Measurements from ENCODE around the gene LRMDA.

The LRMDA gene

GRCh38 chr10:76404531-76404930 is 973.1 kb downstream of the LRMDA start (continued):
- TF ChIP-seq BCL6B (tag by site-specific recombination; IDR thresholded peaks at IDR 0.05) (no peak), ZNF24 (tag by site-specific recombination; IDR thresholded peaks at IDR 0.05) (no peak), ZBTB26 (tag by site-specific recombination; optimal IDR thresholded peaks at IDR 0.05) (no peak), ZNF768 (tag by site-specific recombination; IDR thresholded peaks at IDR 0.05) (no peak), ZNF341 (tag by site-specific recombination; IDR thresholded peaks at IDR 0.05; ENCODE audit: low read depth) (no peak), ZNF311 (tag by site-specific recombination; IDR thresholded peaks at IDR 0.05; ENCODE audit: borderline replicate concordance) (no peak), ZNF544 (tag by site-specific recombination; IDR thresholded peaks at IDR 0.05) (no peak)

GRCh38 chr10:76405922-76406321 is 974.5 kb downstream of the LRMDA start:
- TF ChIP-seq ZNF433 (tag by site-specific recombination; IDR thresholded peaks at IDR 0.05; ENCODE audit: low read depth) (no peak), ZSCAN4 (tag by site-specific recombination; IDR thresholded peaks at IDR 0.05) (no peak), ZSCAN16 (tag by site-specific recombination; IDR thresholded peaks at IDR 0.05) (no peak), ZIC2 (tag by site-specific recombination; IDR thresholded peaks at IDR 0.05) (no peak), ZNF19 (tag by site-specific recombination; IDR thresholded peaks at IDR 0.05; ENCODE audit: low read depth) (no peak), ZNF169 (tag by site-specific recombination; IDR thresholded peaks at IDR 0.05) (no peak), HOXD13 (CRISPR knock-in tag; IDR thresholded peaks at IDR 0.05; ENCODE audit: borderline replicate concordance) (no peak), ZNF544 (tag by site-specific recombination; IDR thresholded peaks at IDR 0.05) (no peak), ZNF792 (tag by site-specific recombination; IDR thresholded peaks at IDR 0.05) (no peak), GLI4 (tag by site-specific recombination; IDR thresholded peaks at IDR 0.05) (no peak), ZNF391 (tag by site-specific recombination; IDR thresholded peaks at IDR 0.05; ENCODE audit: borderline replicate concordance, low read depth) (no peak), ZNF585B (tag by site-specific recombination; IDR thresholded peaks at IDR 0.05) (no peak), ZNF398 (tag by site-specific recombination; IDR thresholded peaks at IDR 0.05) (no peak)
- Histone ChIP-seq H3K36me3 (ENCODE audit: control insufficient read depth in 2 of 2, insufficient read depth in 1 of 2, low read length in 2 of 2) (no peaks in the 10 kb centered on the region), H3K4me1 (ENCODE audit: control insufficient read depth, insufficient read depth, low read length) (no peaks in the 10 kb centered on the region), H3K9me3 (ENCODE audit: control insufficient read depth, insufficient read depth, low read depth, low read length) (no peaks in the 10 kb centered on the region), H3K4me3 (ENCODE audit: low read depth, low read length) (no peak overlapping the region), H3K27ac (ENCODE audit: extremely low read depth, low read depth, low read length) (no peak overlapping the region)
- CTCF ChIA-PET, result no interaction called here
- POLR2A ChIA-PET, result no interaction called here

- no peaks in the 10 kb centered on the region for H3K9me3 ChIP-seq (ENCODE audit: control insufficient read depth, insufficient read depth, low read depth, low read length)
- H3K27ac ChIP-seq (ENCODE audit: extremely low read depth, low read depth, low read length), result no peak overlapping the region
- CTCF ChIA-PET, result no interaction called here
- TF ChIP-seq ZNF776 (tag by site-specific recombination; IDR thresholded peaks at IDR 0.05; ENCODE audit: borderline replicate concordance), result no peak
- TF ChIP-seq ZNF624 (tag by site-specific recombination; IDR thresholded peaks at IDR 0.05), result no peak
- TF ChIP-seq KLF1 (tag by site-specific recombination; IDR thresholded peaks at IDR 0.05), result no peak
- TF ChIP-seq TRIM28 (IDR thresholded peaks at IDR 0.05; ENCODE audit: borderline replicate concordance, low read length), result no peak
- no peak for TF ChIP-seq FEZF1 (tag by site-specific recombination; IDR thresholded peaks at IDR 0.05)
- TF ChIP-seq ZNF623 (tag by site-specific recombination; IDR thresholded peaks at IDR 0.05), result no peak
- no peak for TF ChIP-seq PRDM1 (tag by site-specific recombination; IDR thresholded peaks at IDR 0.05)
- no peak for TF ChIP-seq ZNF704 (tag by site-specific recombination; IDR thresholded peaks at IDR 0.05)
- TF ChIP-seq ZNF560 (tag by site-specific recombination; IDR thresholded peaks at IDR 0.05; ENCODE audit: borderline replicate concordance), result no peak
- H3K4me3 ChIP-seq (ENCODE audit: low read depth, low read length), result no peak overlapping the region
- no peaks in the 10 kb centered on the region for H3K36me3 ChIP-seq (ENCODE audit: control insufficient read depth in 2 of 2, insufficient read depth in 1 of 2, low read length in 2 of 2)
- POLR2A ChIA-PET, result no interaction called here
- H3K4me1 ChIP-seq (ENCODE audit: control insufficient read depth, insufficient read depth, low read length), result no peaks in the 10 kb centered on the region
Observed at GRCh38 chr10:76408646-76409045, 977.2 kb downstream of the LRMDA start.
